ENCODE measurements around the gene DAPL1. TPM values are rescaled to one million over a fixed set of nuclear protein-coding genes. Genes with fewer than 3 reads are reported as not detected.

The DAPL1 gene
- total and polyA plus RNA-seq, 10 of the 15 experiments (the other 5 are each of a cell fraction or from before 2014, with no cell fraction given) = not detected

DNA sequence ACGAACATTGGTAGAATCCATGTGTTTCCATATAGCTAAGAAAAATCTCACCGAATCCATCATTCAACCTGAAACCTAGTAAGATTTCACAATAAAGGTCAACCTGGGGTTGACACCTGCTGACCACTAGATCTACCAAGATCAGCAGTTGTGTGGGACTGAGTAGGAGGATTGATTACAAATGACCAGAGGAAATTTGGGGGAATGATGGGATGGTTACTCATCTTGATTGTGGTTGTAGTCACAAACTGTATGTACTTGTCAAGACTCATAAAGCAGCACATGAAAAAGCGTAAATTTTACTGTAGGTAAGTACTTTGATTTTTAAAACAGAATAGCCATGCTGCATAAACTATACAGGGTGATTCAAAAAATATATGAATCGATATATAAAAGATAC, 14.7 kb downstream of the DAPL1 start (continued):
- TF ChIP-seq, protein P1, sequence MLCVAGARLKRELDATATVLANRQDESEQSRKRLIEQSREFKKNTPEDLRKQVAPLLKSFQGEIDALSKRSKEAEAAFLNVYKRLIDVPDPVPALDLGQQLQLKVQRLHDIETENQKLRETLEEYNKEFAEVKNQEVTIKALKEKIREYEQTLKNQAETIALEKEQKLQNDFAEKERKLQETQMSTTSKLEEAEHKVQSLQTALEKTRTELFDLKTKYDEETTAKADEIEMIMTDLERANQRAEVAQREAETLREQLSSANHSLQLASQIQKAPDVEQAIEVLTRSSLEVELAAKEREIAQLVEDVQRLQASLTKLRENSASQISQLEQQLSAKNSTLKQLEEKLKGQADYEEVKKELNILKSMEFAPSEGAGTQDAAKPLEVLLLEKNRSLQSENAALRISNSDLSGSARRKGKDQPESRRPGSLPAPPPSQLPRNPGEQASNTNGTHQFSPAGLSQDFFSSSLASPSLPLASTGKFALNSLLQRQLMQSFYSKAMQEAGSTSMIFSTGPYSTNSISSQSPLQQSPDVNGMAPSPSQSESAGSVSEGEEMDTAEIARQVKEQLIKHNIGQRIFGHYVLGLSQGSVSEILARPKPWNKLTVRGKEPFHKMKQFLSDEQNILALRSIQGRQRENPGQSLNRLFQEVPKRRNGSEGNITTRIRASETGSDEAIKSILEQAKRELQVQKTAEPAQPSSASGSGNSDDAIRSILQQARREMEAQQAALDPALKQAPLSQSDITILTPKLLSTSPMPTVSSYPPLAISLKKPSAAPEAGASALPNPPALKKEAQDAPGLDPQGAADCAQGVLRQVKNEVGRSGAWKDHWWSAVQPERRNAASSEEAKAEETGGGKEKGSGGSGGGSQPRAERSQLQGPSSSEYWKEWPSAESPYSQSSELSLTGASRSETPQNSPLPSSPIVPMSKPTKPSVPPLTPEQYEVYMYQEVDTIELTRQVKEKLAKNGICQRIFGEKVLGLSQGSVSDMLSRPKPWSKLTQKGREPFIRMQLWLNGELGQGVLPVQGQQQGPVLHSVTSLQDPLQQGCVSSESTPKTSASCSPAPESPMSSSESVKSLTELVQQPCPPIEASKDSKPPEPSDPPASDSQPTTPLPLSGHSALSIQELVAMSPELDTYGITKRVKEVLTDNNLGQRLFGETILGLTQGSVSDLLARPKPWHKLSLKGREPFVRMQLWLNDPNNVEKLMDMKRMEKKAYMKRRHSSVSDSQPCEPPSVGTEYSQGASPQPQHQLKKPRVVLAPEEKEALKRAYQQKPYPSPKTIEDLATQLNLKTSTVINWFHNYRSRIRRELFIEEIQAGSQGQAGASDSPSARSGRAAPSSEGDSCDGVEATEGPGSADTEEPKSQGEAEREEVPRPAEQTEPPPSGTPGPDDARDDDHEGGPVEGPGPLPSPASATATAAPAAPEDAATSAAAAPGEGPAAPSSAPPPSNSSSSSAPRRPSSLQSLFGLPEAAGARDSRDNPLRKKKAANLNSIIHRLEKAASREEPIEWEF (IDR thresholded peaks at IDR 0.05; ENCODE audit: insufficient replicate concordance, low read depth, low read length) = no peak
- TF ChIP-seq, protein P2, sequence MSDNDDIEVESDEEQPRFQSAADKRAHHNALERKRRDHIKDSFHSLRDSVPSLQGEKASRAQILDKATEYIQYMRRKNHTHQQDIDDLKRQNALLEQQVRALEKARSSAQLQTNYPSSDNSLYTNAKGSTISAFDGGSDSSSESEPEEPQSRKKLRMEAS (IDR thresholded peaks at IDR 0.05; ENCODE audit: low read depth, low read length) = no peak

DNA sequence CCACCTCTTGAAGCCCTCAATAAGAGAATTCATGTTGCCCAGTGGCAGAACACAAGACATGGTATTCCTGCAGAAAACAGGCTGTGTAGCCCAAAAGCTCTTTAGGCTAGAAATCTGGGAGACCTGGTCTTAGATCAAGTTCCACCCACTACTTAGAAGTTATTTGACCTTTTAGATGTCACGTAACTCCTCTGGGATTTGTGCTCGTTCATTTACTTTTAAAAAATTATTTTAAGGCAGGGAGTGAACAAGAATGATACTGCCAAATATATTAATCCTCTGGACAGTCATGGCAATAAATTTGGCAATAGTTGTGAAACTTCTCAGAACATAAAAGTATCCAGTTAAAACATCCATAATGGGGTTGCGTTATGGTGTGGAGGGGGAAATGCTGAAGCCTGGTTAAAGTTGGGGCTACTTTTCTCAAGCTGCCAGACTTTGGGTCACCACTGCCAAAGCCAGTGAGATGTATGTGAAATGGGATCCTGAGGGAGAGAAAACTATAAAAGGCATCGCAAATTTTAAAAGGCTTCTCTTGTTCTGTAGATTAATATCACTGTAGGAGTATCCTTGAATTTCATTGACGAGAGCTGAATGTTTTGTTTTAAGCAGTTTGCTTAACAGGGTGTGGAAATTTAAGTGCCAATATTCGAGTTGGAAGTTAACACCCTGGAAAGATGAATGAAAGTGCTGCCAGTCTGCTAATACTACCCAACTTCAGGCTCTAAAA, 15.8 kb downstream of the DAPL1 start:
- Histone ChIP-seq H3K4me1 (ENCODE audit: control insufficient read depth, insufficient read depth, low read length) (no peaks in the 10 kb centered on the region), H3K4me2 (ENCODE audit: control insufficient read depth, insufficient read depth) (no peak overlapping the region), H3K9me3 (replicated peaks; ENCODE audit: control insufficient read depth, insufficient read depth, low read length) (no peaks in the 10 kb centered on the region), H3K4me3 (no peak overlapping the region), H3K9ac (ENCODE audit: control insufficient read depth, insufficient read depth, low read length) (no peak overlapping the region), H3K27me3 (replicated peaks in 1 of 2; ENCODE audit: control insufficient read depth in 2 of 2, insufficient read depth in 2 of 2, low read length in 1 of 2) (peaks cover 0 to 2% of the 10 kb centered on the region in 2 experiments; a peak in 1 of 4 replicates), H3K27ac (ENCODE audit: control insufficient read depth, insufficient read depth) (no peak overlapping the region), H4K20me1 (ENCODE audit: control insufficient read depth, insufficient read depth) (no peaks in the 10 kb centered on the region), H3K36me3 (ENCODE audit: control insufficient read depth in 2 of 2, insufficient read depth in 2 of 2, low read length in 1 of 2) (no peaks in the 10 kb centered on the region), H2AFZ (ENCODE audit: control insufficient read depth, low read depth, low read length) (no peak overlapping the region), H3K79me2 (ENCODE audit: control insufficient read depth, insufficient read depth, low read length) (no peaks in the 10 kb centered on the region)
- POLR2A ChIA-PET = no interaction called here
- no peak for FAIRE-seq
- 25% methylated on average over 6 of the region's 6 CpGs for WGBS (ENCODE audit: insufficient coverage, insufficient replicate concordance, low lambda C conversion rate, missing lambda C conversion rate)
- intact Hi-C loops (cut with micrococcal nuclease; ENCODE audit: unreplicated experiment) (no loop called here), in situ Hi-C loops (cut with MboI) (no loop called here)
- RAD21 ChIA-PET (ENCODE audit: unreplicated experiment) = no interaction called here
- SMC1A ChIA-PET (ENCODE audit: uncharacterized antibody, unreplicated experiment) = no interaction called here
- DNase-seq (ENCODE audit: low read depth, low spot score) = no peak
- no TSS peak for BruUV-seq (replicated peaks)
- CTCF ChIA-PET = no interaction called here
- no peak for ATAC-seq
- TF ChIP-seq, protein P3, sequence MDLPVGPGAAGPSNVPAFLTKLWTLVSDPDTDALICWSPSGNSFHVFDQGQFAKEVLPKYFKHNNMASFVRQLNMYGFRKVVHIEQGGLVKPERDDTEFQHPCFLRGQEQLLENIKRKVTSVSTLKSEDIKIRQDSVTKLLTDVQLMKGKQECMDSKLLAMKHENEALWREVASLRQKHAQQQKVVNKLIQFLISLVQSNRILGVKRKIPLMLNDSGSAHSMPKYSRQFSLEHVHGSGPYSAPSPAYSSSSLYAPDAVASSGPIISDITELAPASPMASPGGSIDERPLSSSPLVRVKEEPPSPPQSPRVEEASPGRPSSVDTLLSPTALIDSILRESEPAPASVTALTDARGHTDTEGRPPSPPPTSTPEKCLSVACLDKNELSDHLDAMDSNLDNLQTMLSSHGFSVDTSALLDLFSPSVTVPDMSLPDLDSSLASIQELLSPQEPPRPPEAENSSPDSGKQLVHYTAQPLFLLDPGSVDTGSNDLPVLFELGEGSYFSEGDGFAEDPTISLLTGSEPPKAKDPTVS (IDR thresholded peaks at IDR 0.05; ENCODE audit: low read depth, low read length) = no peak
- no peak for TF ChIP-seq CREM (IDR thresholded peaks at IDR 0.05; ENCODE audit: low read depth)
- no peak for TF ChIP-seq RBBP5 (conservative IDR thresholded peaks at IDR 0.05)
- TF ChIP-seq, protein P4, sequence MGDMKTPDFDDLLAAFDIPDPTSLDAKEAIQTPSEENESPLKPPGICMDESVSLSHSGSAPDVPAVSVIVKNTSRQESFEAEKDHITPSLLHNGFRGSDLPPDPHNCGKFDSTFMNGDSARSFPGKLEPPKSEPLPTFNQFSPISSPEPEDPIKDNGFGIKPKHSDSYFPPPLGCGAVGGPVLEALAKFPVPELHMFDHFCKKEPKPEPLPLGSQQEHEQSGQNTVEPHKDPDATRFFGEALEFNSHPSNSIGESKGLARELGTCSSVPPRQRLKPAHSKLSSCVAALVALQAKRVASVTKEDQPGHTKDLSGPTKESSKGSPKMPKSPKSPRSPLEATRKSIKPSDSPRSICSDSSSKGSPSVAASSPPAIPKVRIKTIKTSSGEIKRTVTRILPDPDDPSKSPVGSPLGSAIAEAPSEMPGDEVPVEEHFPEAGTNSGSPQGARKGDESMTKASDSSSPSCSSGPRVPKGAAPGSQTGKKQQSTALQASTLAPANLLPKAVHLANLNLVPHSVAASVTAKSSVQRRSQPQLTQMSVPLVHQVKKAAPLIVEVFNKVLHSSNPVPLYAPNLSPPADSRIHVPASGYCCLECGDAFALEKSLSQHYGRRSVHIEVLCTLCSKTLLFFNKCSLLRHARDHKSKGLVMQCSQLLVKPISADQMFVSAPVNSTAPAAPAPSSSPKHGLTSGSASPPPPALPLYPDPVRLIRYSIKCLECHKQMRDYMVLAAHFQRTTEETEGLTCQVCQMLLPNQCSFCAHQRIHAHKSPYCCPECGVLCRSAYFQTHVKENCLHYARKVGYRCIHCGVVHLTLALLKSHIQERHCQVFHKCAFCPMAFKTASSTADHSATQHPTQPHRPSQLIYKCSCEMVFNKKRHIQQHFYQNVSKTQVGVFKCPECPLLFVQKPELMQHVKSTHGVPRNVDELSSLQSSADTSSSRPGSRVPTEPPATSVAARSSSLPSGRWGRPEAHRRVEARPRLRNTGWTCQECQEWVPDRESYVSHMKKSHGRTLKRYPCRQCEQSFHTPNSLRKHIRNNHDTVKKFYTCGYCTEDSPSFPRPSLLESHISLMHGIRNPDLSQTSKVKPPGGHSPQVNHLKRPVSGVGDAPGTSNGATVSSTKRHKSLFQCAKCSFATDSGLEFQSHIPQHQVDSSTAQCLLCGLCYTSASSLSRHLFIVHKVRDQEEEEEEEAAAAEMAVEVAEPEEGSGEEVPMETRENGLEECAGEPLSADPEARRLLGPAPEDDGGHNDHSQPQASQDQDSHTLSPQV (IDR thresholded peaks at IDR 0.05) = no peak

Data from GM12878 (cell line).